Suprapubic skin (tissue), 4 donors: ENCODE measurements around the gene UBAP1L.

Experiments used
- CTCF ChIP-seq, 2 donors: fragments of 200-600 bp in 1 of 2; fragments of 450-650 bp in 1 of 2; sonication (generic) in 1 of 2; IDR thresholded peaks; one replicate each; pipeline ENCODE4 v1.5.1; 2016 to 2019; ENCODE audit warnings: antibody characterized with exemption in 2 of 2, mild to moderate bottlenecking in 1 of 2, moderate library complexity in 1 of 2
- EP300 ChIP-seq: sonication (generic); formaldehyde crosslinking; IDR thresholded peaks from one replicate; pipeline ENCODE4 v1.6.1; 2017; ENCODE audit warnings: antibody characterized with exemption
- POLR2A ChIP-seq, 2 donors: fragments of 450-650 bp; IDR thresholded peaks; one replicate each; pipeline ENCODE4 v1.6.1; 2017; ENCODE audit warnings: antibody characterized with exemption in 2 of 2, mild to moderate bottlenecking in 2 of 2, moderate library complexity in 2 of 2
- POLR2AphosphoS5 ChIP-seq, 3 donors: sonication (generic); formaldehyde crosslinking; IDR thresholded peaks; one replicate each; pipeline ENCODE4 v1.6.1; 2017; ENCODE audit warnings: antibody characterized with exemption in 3 of 3

- TF ChIP-seq CTCF (IDR thresholded peaks at IDR 0.05) (no peak), POLR2A (IDR thresholded peaks at IDR 0.05) (no peak), POLR2AphosphoS5 (IDR thresholded peaks at IDR 0.05) (no peak), EP300 (no peak)
These were observed 56.3 kb downstream of the UBAP1L start for GRCh38 chr15:65058394-65059368.
